Fibroblast of skin of back (primary cell): Measurements from ENCODE around the gene SPRR2G.
"Not testable (repeated sequence)": the region's sequence is repeated elsewhere in the genome, so short reads cannot be mapped to it uniquely, and the experiment has no call there.

ENCODE experiments used
- DNase-seq: peaks from one replicate; pipeline ENCODE4 v3.0.0-alpha.2; 2013

The SPRR2G gene

GRCh38 chr1:153113416-153113815, 37.3 kb downstream of the SPRR2G start, which contains the start of gene SPRR2F:
SPRR2F (minus strand) TSS chr1:153113516; CDS start chr1:153112733, 783 bp downstream.
- DNase-seq: no peak

DNA sequence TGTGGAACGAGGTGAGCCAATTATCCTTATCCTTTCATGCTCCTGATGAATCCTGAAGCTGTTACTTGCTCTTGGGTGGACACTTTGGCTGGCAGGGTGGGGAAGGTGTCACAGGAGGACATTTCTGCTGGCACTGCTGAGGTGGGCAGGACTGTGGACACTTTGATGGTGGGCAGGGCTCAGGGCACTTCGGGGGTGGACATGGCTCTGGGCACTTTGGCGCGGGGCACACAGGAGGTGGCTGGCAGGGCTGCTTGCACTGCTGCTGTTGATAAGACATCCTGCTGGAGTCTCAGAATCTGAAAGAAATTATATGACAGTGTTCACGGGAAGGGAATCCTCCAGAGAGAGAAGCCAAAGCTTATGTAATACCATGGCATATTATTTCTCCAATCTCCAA, 38.2 kb downstream of the SPRR2G start:
- not testable (repeated sequence) for DNase-seq

- peak; percentile 14 for DNase-seq
Observed at GRCh38 chr1:153100245-153100644, 50.4 kb downstream of the SPRR2G start.
